GM21619 (cell line): ENCODE results near the gene TMEM106C.

Experiments
- ATAC-seq: cut with Tn5 transposase; IDR thresholded peaks from one replicate; pipeline ENCODE4 v1.9.1; 2021; ENCODE audit not compliant: unreplicated experiment

TMEM106C gene

DNA sequence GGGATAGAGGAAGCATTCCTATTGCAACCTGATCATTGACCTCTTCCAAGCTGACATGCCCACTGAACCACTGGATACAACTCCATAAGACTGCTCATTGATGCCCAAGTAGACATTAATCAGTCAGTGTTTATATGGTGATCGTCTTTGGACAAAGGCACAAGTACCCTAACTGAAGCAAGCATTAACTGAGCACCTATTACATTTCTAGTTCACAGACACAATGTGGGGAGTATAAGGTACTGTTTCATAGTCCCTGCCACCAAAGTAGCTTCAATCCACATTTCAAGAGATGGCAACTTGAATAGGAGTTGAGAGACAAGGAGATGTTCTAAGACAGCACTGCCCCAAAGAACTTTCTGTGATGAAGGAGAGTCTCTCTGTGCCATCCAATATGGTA, 51.7 kb downstream of the TMEM106C start:
- ATAC-seq, result no peak

DNA sequence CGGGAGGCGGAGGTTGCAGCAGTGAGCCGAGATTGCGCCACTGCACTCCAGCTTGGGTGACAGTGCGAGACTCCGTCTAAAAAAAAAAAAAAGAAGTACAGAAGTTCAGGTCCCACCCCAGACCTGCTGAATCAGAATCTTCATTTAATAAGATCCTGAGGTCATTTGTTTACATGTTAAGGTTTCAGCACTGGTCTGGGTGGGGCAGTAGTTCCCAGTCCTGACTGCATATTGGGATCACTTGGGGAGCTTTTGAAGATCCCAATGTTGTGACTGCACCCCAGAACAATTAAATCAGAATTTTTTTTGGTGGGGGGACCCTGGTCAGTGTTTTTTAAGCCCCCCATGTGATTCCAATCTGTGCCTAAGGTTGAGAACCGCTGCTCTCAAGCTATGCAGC, 52.6 kb downstream of the TMEM106C start:
- no peak for ATAC-seq

DNA sequence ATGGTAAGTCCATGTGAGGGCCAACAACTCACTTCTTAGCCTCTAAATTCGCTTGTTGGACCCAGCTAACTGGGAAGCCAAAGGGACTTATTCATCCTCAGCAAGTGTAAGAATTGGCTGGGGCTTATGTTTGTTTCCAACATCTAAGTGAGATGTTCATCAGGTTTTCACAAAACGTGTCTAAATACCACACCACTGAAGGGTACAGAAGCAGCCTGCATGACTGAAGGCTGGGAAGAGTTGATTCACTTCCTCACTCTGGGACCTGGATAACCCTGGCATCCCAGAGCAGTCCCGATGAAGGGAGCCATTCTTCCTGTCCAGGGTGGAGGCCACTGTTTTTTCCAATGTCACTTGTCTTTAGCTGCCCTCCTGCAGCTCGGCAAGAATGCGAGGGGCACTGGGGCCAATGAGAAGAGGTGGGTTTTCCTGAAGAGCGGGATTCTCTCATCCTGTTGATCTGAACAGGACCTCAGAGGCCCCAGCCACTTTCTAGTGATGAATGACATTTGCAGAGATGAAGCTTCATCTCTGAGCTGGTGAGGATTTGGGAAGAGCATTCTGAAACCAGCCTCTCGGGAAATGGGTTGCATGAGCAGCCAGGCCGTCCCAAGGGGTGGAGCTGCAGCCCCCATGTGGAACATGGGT, 53.1 kb downstream of the TMEM106C start:
- no peak for ATAC-seq

DNA sequence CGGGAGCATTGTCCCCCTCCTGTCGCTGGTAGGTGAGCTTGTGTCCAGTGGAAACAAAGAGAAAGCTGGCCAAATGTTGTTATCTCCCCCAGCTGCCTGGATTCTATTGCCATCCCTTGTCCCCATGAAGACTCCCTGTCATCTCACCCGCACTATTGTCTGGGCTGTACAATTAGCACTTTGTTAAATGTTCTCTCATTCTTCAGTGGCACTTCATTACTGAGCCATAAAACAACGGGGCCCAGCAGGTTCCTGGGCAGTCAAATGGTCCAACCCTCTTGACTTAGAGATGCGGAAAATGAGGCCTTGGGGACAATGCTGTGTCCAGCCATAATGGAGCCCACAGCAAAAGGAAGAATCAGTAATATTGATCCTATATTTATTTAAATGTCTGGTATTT, 54.1 kb downstream of the TMEM106C start:
- no peak for ATAC-seq

DNA sequence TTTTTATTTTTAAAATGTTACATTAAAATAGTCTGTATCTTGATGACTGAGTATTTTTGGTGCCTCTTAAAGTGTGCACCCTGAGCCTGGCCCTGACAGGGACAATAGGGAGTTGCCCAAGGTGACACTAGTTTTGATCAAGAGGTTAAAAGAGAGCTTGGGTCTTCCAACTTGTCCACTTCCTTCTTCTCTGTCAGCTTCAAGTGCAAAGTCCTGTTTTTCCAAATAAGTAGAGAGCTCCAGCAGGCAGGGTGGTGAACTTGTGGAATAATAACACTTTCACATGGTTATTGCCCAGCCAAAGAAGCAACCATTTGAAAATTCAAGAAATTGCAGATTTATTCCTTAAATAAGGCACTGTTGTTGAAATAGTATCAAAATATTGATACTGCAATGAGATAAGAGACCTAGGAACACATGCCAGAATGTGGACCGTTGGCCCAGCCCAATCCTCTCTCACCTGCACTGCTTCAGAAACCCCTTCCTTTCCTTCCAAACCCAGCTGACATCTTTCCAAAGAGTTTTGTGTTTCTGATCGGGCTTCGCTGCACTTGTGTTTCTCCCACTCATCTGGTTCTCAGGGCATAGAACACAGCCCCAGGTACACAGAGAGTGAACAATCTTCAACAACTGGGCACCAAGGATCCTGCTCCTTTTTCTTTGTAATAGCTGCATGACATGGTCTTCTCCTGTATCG, 54.7 kb downstream of the TMEM106C start:
- ATAC-seq, result no peak
